Bronchial epithelial cell (primary cell): ENCODE results near the gene DYNC2H1. TPM values are rescaled to one million over a fixed set of nuclear protein-coding genes. Genes with fewer than 3 reads are reported as not detected.

Experiments
- DNase-seq: peaks from one replicate; pipeline ENCODE4 v3.0.0-alpha.2; 2010; ENCODE audit warnings: low read depth
- FAIRE-seq: peaks from 2 replicates; lab custom pipeline; 2011; peaks lifted over from hg19 to GRCh38; lab: Jason Lieb, UNC
- H3K27me3 ChIP-seq: 2 replicates; pipeline ENCODE4 v1.5.1; 2011; ENCODE audit warnings: low read length; ENCODE audit not compliant: control insufficient read depth, insufficient read depth
- H3K36me3 ChIP-seq: 2 replicates; pipeline ENCODE4 v1.5.1; 2011; ENCODE audit warnings: low read length; ENCODE audit not compliant: control insufficient read depth, insufficient read depth
- H3K4me3 ChIP-seq: 2 replicates; pipeline ENCODE4 v1.5.1; 2011; ENCODE audit warnings: mild to moderate bottlenecking, low read depth, low read length, control low read depth
- total RNA-seq: library from RNA; depleted of rRNA; stranded (reverse); fragments of >200 nt; gene quantifications from 2 replicates; pipeline ENCODE4 v1.2.1, GENCODE V29; 2014
- TF ChIP-seq, protein P1 (sequence below): IDR thresholded peaks from 2 replicates; pipeline ENCODE4 v1.5.1; 2011; ENCODE audit warnings: mild to moderate bottlenecking, moderate library complexity, low read length, control low read depth, inconsistent platforms; ENCODE audit not compliant: insufficient read depth, severe bottlenecking

Gene DYNC2H1
- total RNA-seq, 1 donor from 2014 or later: 11.6 TPM

DNA sequence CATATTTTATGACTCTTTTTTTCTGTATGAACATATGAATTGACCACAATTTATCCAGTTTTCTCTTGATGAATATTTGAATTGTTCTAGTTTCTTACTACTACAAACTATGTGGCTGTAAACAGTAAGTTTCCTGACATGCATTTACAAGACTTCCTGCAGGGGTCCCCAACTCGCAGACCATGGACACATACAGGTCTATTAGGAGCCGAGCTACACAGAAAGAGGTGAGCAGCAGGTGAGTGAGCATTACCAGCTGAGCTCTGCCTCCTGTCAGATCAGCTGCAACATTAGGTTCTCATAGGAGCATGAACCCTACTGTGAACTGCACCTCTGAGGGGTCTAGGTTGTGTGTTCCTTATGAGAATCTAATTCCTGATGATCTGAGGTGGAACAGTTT is 379.4 kb downstream of the DYNC2H1 start:
- no peaks in the 10 kb centered on the region for H3K36me3 ChIP-seq
- peak; percentile 93 for FAIRE-seq
- DNase-seq: no peak
- no peaks in the 10 kb centered on the region for H3K27me3 ChIP-seq
- TF ChIP-seq, protein P1, sequence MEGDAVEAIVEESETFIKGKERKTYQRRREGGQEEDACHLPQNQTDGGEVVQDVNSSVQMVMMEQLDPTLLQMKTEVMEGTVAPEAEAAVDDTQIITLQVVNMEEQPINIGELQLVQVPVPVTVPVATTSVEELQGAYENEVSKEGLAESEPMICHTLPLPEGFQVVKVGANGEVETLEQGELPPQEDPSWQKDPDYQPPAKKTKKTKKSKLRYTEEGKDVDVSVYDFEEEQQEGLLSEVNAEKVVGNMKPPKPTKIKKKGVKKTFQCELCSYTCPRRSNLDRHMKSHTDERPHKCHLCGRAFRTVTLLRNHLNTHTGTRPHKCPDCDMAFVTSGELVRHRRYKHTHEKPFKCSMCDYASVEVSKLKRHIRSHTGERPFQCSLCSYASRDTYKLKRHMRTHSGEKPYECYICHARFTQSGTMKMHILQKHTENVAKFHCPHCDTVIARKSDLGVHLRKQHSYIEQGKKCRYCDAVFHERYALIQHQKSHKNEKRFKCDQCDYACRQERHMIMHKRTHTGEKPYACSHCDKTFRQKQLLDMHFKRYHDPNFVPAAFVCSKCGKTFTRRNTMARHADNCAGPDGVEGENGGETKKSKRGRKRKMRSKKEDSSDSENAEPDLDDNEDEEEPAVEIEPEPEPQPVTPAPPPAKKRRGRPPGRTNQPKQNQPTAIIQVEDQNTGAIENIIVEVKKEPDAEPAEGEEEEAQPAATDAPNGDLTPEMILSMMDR: no peak
- no peak overlapping the region for H3K4me3 ChIP-seq

DNA sequence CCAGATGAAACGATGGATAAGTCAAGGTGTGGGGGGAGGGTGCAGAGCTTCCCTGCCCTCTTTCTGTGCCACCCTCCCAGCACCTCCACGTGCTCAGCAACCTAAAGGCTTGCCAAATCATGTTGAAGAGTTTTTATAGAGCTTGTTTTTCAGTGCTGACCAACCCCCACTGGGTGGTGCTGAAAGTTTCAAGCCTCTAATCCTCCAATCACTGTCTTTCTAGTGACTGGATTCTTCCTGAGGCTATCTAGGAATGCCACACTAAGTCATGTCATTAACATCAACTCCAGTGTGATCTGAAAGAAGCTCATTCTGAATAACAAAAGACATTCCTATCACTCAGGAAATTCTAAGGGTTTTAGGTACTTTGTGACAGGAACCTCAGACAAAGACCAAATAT is 382.6 kb downstream of the DYNC2H1 start:
- DNase-seq (peak; percentile 65), FAIRE-seq (no peak)

DNA sequence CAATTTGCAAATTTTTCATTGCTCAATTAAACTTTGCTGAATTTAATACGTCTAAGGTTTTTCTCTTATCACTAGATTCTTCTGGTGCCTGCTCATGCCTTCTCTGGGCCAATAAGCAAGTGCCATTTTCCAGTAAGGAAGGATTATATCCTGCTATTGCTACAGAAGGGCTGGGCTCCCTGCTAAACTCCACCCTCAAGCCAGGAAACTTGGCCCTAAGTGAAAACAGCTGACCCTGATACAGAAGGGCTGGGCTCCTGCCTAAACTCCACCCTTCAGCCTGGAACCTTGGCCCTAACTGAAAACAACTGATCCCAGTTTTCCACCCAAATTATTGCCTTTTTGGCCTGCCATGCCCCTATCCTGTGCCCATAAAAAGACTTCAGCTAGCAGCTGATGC is 385.3 kb downstream of the DYNC2H1 start:
- no peaks in the 10 kb centered on the region for H3K36me3 ChIP-seq
- H3K27me3 ChIP-seq: no peaks in the 10 kb centered on the region
- H3K4me3 ChIP-seq: no peak overlapping the region
- TF ChIP-seq, protein P1: no peak
- FAIRE-seq (no peak), DNase-seq (no peak)

More for the DNA sequence above, 382.6 kb downstream of the DYNC2H1 start:
- Histone ChIP-seq H3K27me3 (no peaks in the 10 kb centered on the region), H3K36me3 (no peaks in the 10 kb centered on the region), H3K4me3 (no peak overlapping the region)
- TF ChIP-seq, protein P1: no peak

DNA sequence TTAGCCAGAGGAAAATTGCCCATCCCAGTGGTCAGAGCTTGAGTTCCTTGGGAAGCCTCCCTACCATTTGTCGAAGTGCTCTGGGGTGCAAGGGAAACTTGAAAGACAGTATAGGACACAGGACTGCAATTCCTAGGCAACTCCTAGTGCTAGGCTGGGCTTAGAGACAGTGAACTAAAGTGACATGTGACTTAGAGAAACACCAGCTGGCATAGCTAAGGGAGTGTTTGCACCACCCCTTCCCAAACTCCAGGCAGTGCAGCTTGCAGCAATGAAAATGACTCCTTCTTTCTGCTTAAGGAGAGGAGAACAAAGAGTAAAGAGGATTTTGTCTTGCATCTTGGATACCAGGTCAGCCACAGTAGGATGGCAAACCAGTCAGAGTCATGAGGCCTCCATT is 388.0 kb downstream of the DYNC2H1 start:
- no peaks in the 10 kb centered on the region for H3K27me3 ChIP-seq
- TF ChIP-seq, protein P1: no peak
- FAIRE-seq (no peak), DNase-seq (no peak)
- no peak overlapping the region for H3K4me3 ChIP-seq
- H3K36me3 ChIP-seq: no peaks in the 10 kb centered on the region

DNA sequence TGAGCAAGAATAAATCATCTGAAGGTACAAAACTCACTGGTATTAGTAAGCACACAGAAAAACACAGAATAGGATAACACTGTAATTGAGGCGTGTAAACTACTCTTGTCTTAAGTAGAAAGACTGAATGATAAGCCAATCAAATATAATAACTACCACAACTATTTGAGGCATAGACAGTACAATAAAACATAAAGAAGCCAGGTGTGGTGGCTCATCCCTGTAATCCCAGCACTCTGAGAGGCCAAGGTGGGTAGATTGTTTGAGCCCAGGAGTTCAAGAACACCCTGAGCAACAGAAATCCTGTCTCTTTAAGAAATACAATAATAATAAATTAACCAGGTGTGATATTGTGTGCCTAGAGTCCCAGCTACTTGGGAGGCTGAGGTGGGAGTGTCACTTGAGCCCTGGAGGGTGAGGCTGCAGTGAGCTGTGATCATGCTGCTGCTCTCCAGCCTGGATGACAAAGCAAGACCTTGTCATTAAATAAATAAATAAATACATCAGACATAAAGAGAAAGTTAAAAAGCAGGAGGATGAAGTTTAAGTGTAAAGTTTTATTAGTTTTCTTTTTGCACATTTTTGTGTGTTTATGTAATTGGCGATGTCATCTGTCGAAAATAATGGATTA is 390.6 kb downstream of the DYNC2H1 start:
- no peak for FAIRE-seq
- TF ChIP-seq, protein P1: no peak
- no peaks in the 10 kb centered on the region for H3K36me3 ChIP-seq
- peak; percentile 19 for DNase-seq
- no peaks in the 10 kb centered on the region for H3K27me3 ChIP-seq
- H3K4me3 ChIP-seq: no peak overlapping the region

DNA sequence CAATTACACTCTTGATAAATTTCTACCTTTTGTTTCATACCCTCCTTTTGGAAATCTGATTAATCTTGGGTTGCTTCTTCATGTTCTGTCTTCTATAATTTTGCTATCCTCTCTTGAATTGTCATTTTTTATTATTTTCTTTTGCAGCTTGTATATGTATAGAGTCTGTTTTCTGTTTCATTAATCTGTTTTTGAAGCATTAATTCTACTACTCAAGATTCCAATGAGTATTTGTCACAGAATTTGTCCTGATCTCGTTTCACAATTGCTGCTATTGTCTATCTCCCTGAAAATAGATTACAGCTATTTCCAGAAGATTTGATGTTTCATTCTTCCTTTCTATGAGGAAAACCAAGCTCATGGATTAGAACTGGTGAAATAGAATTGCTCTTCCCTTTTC is 406.1 kb downstream of the DYNC2H1 start:
- TF ChIP-seq, protein P1: no peak
- FAIRE-seq (no peak), DNase-seq (no peak)
- Histone ChIP-seq H3K4me3 (no peak overlapping the region), H3K27me3 (no peaks in the 10 kb centered on the region), H3K36me3 (no peaks in the 10 kb centered on the region)
